Measurements from ENCODE around the gene EXTL1. TPM values are rescaled to one million over a fixed set of nuclear protein-coding genes. Genes with fewer than 3 reads are reported as not detected.

EXTL1 gene
- polyA plus RNA-seq, 6 donors from 2014 or later = not detected

DNA sequence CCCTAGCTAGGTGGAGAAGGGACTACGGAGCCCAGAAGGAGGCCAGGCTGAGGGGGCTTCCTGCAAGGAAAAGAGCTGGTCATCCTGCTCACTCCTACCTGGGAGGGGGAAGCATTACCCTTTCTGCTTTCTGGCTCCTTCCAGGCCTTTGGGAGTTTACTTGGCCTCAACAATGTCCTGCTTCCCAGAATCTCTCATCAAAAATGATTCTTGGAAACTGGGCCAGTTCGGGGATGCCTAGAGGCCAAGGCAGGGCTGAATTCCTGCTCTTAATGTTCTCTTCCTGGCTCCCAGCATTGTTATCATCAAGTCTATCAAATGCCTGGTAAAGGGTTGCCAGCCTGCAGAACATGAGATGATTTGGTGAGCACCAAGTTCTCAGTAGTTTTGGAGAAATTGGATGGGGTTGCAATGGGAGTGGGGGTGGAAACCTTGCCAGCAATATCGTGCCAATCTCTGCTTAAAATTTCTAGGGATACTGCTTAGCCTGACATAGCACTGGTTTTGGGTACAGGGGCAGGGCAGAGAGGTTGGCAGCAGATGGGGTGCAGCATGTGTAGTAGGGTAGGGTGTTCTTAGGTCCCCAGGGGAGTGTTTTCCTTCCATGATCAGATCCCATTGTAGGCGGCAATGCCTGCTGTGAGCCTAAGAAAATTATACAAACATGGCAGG, 16.0 kb upstream of the EXTL1 start:
- Mint-ChIP-seq H3K36me3 (no peaks in the 10 kb centered on the region), H3K4me3 (no peak overlapping the region), H3K27me3 (peaks cover 0 to 8% (median 5%) of the 10 kb centered on the region in 3 donors), H3K27ac (no peak overlapping the region), H3K9me3 (no peaks in the 10 kb centered on the region), H3K4me1 (peaks cover 0 to 11% (median 3%) of the 10 kb centered on the region in 3 donors)
- no peak for DNase-seq
- ATAC-seq (ENCODE audit: low read depth in 2 of 2) = no peak

- Mint-ChIP-seq H3K4me1 (peaks cover 0 to 11% (median 3%) of the 10 kb centered on the region in 3 donors), H3K27me3 (peaks cover 0 to 8% (median 5%) of the 10 kb centered on the region in 3 donors), H3K4me3 (no peak overlapping the region), H3K36me3 (no peaks in the 10 kb centered on the region), H3K9me3 (no peaks in the 10 kb centered on the region), H3K27ac (peak overlapping the region in 1 of 6 donors; percentile 23)
- DNase-seq (no peak), ATAC-seq (ENCODE audit: low read depth in 2 of 2) (no peak)
Observed at GRCh38 chr1:26006710-26007109, 14.9 kb upstream of the EXTL1 start.

DNA sequence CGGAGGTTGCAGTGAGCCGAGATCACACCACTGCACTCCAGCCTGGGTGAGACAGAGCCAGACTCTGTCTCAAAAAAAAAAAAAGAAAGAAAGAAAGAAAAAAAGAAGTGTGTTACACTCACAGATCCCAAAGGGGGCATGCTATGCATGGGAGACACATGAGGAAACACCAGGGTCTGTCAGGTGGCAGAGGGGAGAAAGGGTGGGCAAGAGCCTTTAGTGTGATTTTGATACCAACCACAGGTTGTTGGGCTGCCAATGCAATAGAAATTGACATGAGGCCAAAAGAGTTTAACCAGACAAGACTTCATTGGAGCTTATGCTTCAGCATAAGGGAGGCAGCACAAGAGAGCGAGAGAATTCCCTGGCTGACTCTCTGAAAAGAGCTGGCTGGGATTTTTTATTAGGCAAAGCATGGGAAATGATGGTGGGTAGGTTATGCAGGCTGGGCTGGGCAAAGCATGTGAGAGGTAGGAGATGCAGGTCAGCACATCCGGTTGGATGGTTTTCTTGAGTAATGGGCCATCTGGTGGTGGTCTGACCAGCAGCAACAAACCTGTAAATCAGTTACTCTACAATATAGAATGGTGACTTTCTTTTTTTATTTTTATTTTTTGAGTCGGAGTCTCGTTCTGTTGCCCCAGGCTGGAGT, 11.7 kb upstream of the EXTL1 start:
- H3K27ac Mint-ChIP-seq = no peak overlapping the region
- H3K27me3 Mint-ChIP-seq = peaks cover 0 to 5% (median 0%) of the 10 kb centered on the region in 3 donors
- no peaks in the 10 kb centered on the region for H3K9me3 Mint-ChIP-seq
- no peak for ATAC-seq (ENCODE audit: low read depth in 2 of 2)
- DNase-seq = no peak
- H3K4me3 Mint-ChIP-seq = no peak overlapping the region
- H3K36me3 Mint-ChIP-seq = no peaks in the 10 kb centered on the region
- H3K4me1 Mint-ChIP-seq = peaks cover 0 to 3% (median 3%) of the 10 kb centered on the region in 3 donors

DNA sequence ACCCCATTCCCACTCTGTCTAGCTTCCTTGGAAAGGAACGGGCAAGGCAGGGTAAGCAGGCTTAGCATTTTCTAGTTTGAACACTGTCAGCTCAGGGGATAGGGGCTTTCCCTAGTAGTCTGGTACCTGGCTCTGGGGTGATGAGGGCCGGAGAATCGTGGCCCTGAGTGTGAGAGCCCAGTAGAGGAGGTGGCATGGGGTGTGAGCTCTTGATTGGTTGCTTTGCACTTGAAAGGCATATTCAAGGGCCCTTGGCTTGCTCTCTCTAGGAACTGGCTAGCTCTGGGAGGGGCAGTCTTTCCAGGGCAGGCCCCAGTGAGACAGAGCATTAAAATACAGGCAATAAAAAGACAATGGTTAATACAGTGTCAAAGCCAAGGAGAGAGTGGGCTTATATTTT, 10.8 kb upstream of the EXTL1 start:
- H3K4me3 Mint-ChIP-seq = no peak overlapping the region
- ATAC-seq (ENCODE audit: low read depth in 2 of 2) = no peak
- H3K36me3 Mint-ChIP-seq = no peaks in the 10 kb centered on the region
- peak overlapping the region in 1 of 6 donors; percentile 50 for H3K27ac Mint-ChIP-seq
- H3K9me3 Mint-ChIP-seq = no peaks in the 10 kb centered on the region
- H3K27me3 Mint-ChIP-seq = peaks cover 0 to 5% (median 0%) of the 10 kb centered on the region in 3 donors
- DNase-seq = no peak
- H3K4me1 Mint-ChIP-seq = peaks cover 0 to 3% (median 3%) of the 10 kb centered on the region in 3 donors

GRCh38 chr1:26012864-26013263, 8.7 kb upstream of the EXTL1 start:
- H3K4me1 Mint-ChIP-seq = no peaks in the 10 kb centered on the region
- H3K27me3 Mint-ChIP-seq = peaks cover 0 to 3% (median 0%) of the 10 kb centered on the region in 3 donors
- H3K27ac Mint-ChIP-seq = no peak overlapping the region
- ATAC-seq (ENCODE audit: low read depth in 2 of 2) (no peak), DNase-seq (no peak)
- no peaks in the 10 kb centered on the region for H3K9me3 Mint-ChIP-seq
- no peaks in the 10 kb centered on the region for H3K36me3 Mint-ChIP-seq
- H3K4me3 Mint-ChIP-seq = no peak overlapping the region

GRCh38 chr1:26014179-26014578, 7.4 kb upstream of the EXTL1 start:
- Mint-ChIP-seq H3K27me3 (peaks cover 0 to 3% (median 0%) of the 10 kb centered on the region in 3 donors), H3K4me1 (no peaks in the 10 kb centered on the region), H3K36me3 (no peaks in the 10 kb centered on the region), H3K4me3 (no peak overlapping the region), H3K9me3 (no peaks in the 10 kb centered on the region), H3K27ac (no peak overlapping the region)
- no peak for DNase-seq
- no peak for ATAC-seq (ENCODE audit: low read depth in 2 of 2)

- H3K27ac Mint-ChIP-seq = peak overlapping the region in 1 of 6 donors; percentile 69
- no peaks in the 10 kb centered on the region for H3K9me3 Mint-ChIP-seq
- no peaks in the 10 kb centered on the region for H3K4me1 Mint-ChIP-seq
- ATAC-seq (ENCODE audit: low read depth in 2 of 2) = no peak
- DNase-seq = no peak
- H3K36me3 Mint-ChIP-seq = no peaks in the 10 kb centered on the region
- peaks cover 0 to 10% (median 3%) of the 10 kb centered on the region in 3 donors for H3K27me3 Mint-ChIP-seq
- H3K4me3 Mint-ChIP-seq = no peak overlapping the region
Observed at GRCh38 chr1:26015358-26015757, 6.2 kb upstream of the EXTL1 start.

DNA sequence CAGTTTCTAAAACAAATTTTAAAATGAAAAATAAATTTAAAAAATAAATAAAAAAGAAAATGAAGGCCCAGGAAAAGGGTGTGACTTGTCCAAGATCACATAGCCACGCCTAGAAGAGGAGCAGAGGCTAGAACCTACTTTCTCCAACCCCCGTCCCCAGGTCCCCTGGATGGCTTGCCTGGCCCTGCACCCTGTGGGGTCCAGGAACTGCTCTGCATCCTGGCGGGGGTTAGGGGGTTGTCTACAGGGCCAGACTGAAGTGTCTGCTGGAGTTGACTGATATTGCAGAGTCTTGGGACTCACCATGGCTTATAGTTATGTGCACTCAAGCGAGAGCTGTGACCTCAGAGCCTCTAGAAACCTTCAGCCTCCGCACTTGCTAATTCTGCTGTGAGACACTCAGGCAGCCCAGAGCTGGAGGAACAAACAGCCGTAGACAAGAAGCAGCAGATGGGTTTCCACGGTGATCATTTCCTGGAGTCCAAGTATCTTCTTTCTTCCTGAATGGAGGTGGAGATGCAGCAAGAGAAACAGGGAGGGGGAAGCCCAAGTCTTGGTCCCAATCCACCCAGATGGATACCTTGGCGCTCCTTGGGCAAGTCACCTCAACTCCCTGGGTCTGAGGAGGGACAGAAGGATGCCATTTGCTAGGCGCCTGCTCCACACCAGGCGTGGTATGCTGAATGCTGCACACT, 5.2 kb upstream of the EXTL1 start:
- ATAC-seq (ENCODE audit: low read depth in 2 of 2) (no peak), DNase-seq (no peak)
- H3K27ac Mint-ChIP-seq = no peak overlapping the region
- peaks cover 3 to 13% (median 5%) of the 10 kb centered on the region in 3 donors for H3K27me3 Mint-ChIP-seq
- no peaks in the 10 kb centered on the region for H3K9me3 Mint-ChIP-seq
- H3K4me3 Mint-ChIP-seq = no peak overlapping the region
- H3K4me1 Mint-ChIP-seq = no peaks in the 10 kb centered on the region
- no peaks in the 10 kb centered on the region for H3K36me3 Mint-ChIP-seq

DNA sequence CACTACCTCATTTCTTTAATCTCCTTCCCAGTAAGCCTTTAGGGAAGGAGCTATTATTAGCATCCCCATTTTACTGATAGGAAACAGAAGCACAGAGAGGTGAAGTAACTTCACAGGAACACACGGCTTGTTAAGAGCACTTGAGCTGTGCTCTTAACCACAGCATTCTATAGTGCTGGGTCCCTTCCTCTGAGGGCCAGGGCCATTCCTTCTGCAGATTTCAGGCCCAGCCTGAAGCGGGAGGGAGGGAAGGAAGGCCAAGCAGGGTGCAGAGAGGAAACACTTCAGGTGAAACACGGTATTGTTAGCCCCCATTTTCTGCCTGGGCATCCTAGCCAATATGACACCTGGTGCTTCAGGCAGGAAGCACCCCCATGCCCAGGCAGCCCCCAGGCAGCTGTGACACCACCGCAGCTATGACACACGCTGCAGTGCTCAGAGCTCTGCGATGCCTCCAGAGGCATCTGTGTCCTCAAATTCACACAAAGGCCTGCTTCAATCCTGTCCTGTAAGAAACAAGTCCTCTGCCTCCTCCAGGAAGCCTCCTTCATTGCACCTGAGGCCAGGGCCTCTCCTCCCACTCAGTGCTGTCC, 4.5 kb upstream of the EXTL1 start:
- H3K9me3 Mint-ChIP-seq = no peaks in the 10 kb centered on the region
- DNase-seq (no peak), ATAC-seq (ENCODE audit: low read depth in 2 of 2) (peak in 1 of 2 donors; percentile 28)
- no peaks in the 10 kb centered on the region for H3K4me1 Mint-ChIP-seq
- no peaks in the 10 kb centered on the region for H3K36me3 Mint-ChIP-seq
- H3K27ac Mint-ChIP-seq = peak overlapping the region in 1 of 6 donors; percentile 56
- peaks cover 3 to 18% (median 9%) of the 10 kb centered on the region in 3 donors for H3K27me3 Mint-ChIP-seq
- H3K4me3 Mint-ChIP-seq = no peak overlapping the region

GRCh38 chr1:26017606-26018005, 4.0 kb upstream of the EXTL1 start:
- Mint-ChIP-seq H3K27me3 (peaks cover 3 to 18% (median 9%) of the 10 kb centered on the region in 3 donors), H3K36me3 (no peaks in the 10 kb centered on the region), H3K4me3 (no peak overlapping the region), H3K9me3 (no peaks in the 10 kb centered on the region), H3K27ac (no peak overlapping the region), H3K4me1 (no peaks in the 10 kb centered on the region)
- ATAC-seq (ENCODE audit: low read depth in 2 of 2) (no peak), DNase-seq (no peak)

GRCh38 chr1:26019641-26020315, 1.8 kb upstream of the EXTL1 start:
- no peaks in the 10 kb centered on the region for H3K36me3 Mint-ChIP-seq
- H3K27me3 Mint-ChIP-seq = peaks cover 3 to 18% (median 9%) of the 10 kb centered on the region in 3 donors
- H3K9me3 Mint-ChIP-seq = no peaks in the 10 kb centered on the region
- H3K4me3 Mint-ChIP-seq = no peak overlapping the region
- no peaks in the 10 kb centered on the region for H3K4me1 Mint-ChIP-seq
- no peak for ATAC-seq (ENCODE audit: low read depth in 2 of 2)
- DNase-seq = no peak
- H3K27ac Mint-ChIP-seq = no peak overlapping the region

DNA sequence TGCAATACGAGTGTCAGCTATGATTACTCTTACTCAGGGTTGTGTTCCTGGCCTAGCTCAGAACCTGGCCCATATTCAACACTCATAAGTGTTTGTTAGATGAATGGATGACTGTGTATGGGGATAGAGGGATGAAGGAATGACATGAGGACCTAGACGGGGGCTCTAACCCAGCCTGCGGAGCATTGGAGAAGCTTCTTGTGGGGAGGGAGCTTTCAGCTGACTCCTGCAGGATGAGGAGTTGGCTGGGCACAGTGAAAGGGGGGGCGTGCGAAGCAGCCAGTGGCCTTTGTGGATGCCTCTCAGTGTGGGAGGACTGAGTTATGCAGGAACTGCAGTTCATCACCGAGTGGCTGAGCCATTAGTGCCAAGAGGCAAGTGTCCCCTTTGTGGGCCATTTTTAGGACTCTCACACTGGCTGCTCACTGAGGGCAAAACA, 1.2 kb upstream of the EXTL1 start:
- Mint-ChIP-seq H3K4me1 (no peaks in the 10 kb centered on the region), H3K36me3 (no peaks in the 10 kb centered on the region), H3K27ac (no peak overlapping the region), H3K4me3 (no peak overlapping the region), H3K9me3 (no peaks in the 10 kb centered on the region), H3K27me3 (peaks cover 3 to 18% (median 9%) of the 10 kb centered on the region in 3 donors)
- ATAC-seq (ENCODE audit: low read depth in 2 of 2) (no peak), DNase-seq (no peak)

Data from naive B cell (primary cell).